Measurements from ENCODE around the gene IMPA2.

Gene IMPA2

DNA sequence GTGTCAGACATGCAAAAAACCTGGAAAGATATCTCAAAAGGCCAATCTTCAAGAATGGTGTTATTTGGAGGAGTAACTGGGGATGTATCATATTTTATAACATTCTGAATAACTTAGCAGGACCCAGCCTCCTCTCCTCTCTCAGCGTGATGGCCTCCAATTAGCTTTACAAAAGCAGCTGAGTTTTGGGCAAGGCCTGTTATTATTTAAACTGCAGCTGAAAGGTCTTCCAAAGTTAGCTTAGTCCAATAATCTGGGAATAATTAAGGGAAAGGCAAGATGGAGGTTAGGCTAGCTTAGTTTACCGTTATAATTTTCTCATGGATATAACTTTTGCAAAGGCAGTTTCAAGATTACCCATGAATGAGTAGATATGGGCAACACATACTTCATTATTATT, 40.4 kb upstream of the IMPA2 start:
- Histone ChIP-seq H3K79me2 (ENCODE audit: control insufficient read depth, low read length) (no peaks in the 10 kb centered on the region), H3K27ac (ENCODE audit: low read depth, low read length) (no peak overlapping the region), H4K20me1 (ENCODE audit: control insufficient read depth, insufficient read depth, low read depth, low read length) (no peaks in the 10 kb centered on the region), H3K36me3 (ENCODE audit: control insufficient read depth, low read length) (no peaks in the 10 kb centered on the region), H3K4me2 (ENCODE audit: low read length) (no peak overlapping the region), H3K27me3 (ENCODE audit: control insufficient read depth, low read length) (0 out of 2 replicates have a peak, but pooled peaks cover 2% of the 10 kb centered on the region), H3K9me3 (ENCODE audit: control insufficient read depth, insufficient read depth, low read length) (no peaks in the 10 kb centered on the region), H3K9me2 (replicated peaks; ENCODE audit: control insufficient read depth, low read length) (no peaks in the 10 kb centered on the region), H3K4me1 (ENCODE audit: control insufficient read depth, low read length) (no peaks in the 10 kb centered on the region), H3K4me3 (ENCODE audit: low read length) (no peak overlapping the region), H3F3A (ENCODE audit: control insufficient read depth, insufficient read depth) (no peaks in the 10 kb centered on the region)
- TF ChIP-seq, protein P1, sequence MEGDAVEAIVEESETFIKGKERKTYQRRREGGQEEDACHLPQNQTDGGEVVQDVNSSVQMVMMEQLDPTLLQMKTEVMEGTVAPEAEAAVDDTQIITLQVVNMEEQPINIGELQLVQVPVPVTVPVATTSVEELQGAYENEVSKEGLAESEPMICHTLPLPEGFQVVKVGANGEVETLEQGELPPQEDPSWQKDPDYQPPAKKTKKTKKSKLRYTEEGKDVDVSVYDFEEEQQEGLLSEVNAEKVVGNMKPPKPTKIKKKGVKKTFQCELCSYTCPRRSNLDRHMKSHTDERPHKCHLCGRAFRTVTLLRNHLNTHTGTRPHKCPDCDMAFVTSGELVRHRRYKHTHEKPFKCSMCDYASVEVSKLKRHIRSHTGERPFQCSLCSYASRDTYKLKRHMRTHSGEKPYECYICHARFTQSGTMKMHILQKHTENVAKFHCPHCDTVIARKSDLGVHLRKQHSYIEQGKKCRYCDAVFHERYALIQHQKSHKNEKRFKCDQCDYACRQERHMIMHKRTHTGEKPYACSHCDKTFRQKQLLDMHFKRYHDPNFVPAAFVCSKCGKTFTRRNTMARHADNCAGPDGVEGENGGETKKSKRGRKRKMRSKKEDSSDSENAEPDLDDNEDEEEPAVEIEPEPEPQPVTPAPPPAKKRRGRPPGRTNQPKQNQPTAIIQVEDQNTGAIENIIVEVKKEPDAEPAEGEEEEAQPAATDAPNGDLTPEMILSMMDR (IDR thresholded peaks at IDR 0.05; ENCODE audit: low read depth, low read length, poor library complexity, severe bottlenecking) = no peak
- no peak for TF ChIP-seq EZH2phosphoT487 (IDR thresholded peaks at IDR 0.05; ENCODE audit: borderline replicate concordance, low read length)

GRCh38 chr18:11943551-11943950, 37.8 kb upstream of the IMPA2 start:
- Histone ChIP-seq H3K4me3 (ENCODE audit: low read length) (no peak overlapping the region), H3K36me3 (ENCODE audit: control insufficient read depth, low read length) (no peaks in the 10 kb centered on the region), H3K9me2 (replicated peaks; ENCODE audit: control insufficient read depth, low read length) (no peaks in the 10 kb centered on the region), H3K4me2 (ENCODE audit: low read length) (no peak overlapping the region), H3K27me3 (ENCODE audit: control insufficient read depth, low read length) (0 out of 2 replicates have a peak, but pooled peaks cover 2% of the 10 kb centered on the region), H3F3A (ENCODE audit: control insufficient read depth, insufficient read depth) (no peaks in the 10 kb centered on the region), H4K20me1 (ENCODE audit: control insufficient read depth, insufficient read depth, low read depth, low read length) (no peaks in the 10 kb centered on the region), H3K9me3 (ENCODE audit: control insufficient read depth, insufficient read depth, low read length) (no peaks in the 10 kb centered on the region), H3K27ac (ENCODE audit: low read depth, low read length) (no peak overlapping the region), H3K79me2 (ENCODE audit: control insufficient read depth, low read length) (no peaks in the 10 kb centered on the region), H3K4me1 (ENCODE audit: control insufficient read depth, low read length) (peaks cover 5% of the 10 kb centered on the region)
- no peak for TF ChIP-seq EZH2phosphoT487 (IDR thresholded peaks at IDR 0.05; ENCODE audit: borderline replicate concordance, low read length)
- TF ChIP-seq, protein P1 (IDR thresholded peaks at IDR 0.05; ENCODE audit: low read depth, low read length, poor library complexity, severe bottlenecking) = no peak

DNA sequence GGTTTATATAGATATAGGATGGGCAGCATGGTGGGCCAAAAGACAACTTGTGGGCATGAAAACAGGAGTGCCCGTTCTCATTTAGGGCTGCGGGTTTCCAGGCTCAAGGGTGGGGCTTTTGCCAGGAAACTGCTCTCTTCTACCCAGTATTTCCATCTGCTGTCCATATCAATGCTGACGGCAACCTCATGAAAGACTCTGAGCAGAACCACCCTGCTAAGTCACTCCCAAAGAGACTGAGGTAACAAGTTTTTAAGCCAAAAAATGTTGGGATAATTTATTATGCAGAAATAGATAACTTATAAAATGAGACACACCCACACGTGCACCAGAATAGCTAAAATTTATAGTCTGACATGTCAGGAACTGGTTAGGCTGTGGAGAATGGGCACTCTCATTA, 37.1 kb upstream of the IMPA2 start:
- H3K9me2 ChIP-seq (replicated peaks; ENCODE audit: control insufficient read depth, low read length) = no peaks in the 10 kb centered on the region
- no peaks in the 10 kb centered on the region for H3K36me3 ChIP-seq (ENCODE audit: control insufficient read depth, low read length)
- H3K27me3 ChIP-seq (ENCODE audit: control insufficient read depth, low read length) = 0 out of 2 replicates have a peak, but pooled peaks cover 2% of the 10 kb centered on the region
- TF ChIP-seq EZH2phosphoT487 (IDR thresholded peaks at IDR 0.05; ENCODE audit: borderline replicate concordance, low read length) = no peak
- TF ChIP-seq, protein P1 (IDR thresholded peaks at IDR 0.05; ENCODE audit: low read depth, low read length, poor library complexity, severe bottlenecking) = no peak
- peaks cover 5% of the 10 kb centered on the region for H3K4me1 ChIP-seq (ENCODE audit: control insufficient read depth, low read length)
- H4K20me1 ChIP-seq (ENCODE audit: control insufficient read depth, insufficient read depth, low read depth, low read length) = no peaks in the 10 kb centered on the region
- no peak overlapping the region for H3K27ac ChIP-seq (ENCODE audit: low read depth, low read length)
- H3K4me3 ChIP-seq (ENCODE audit: low read length) = no peak overlapping the region
- H3K79me2 ChIP-seq (ENCODE audit: control insufficient read depth, low read length) = no peaks in the 10 kb centered on the region
- H3F3A ChIP-seq (ENCODE audit: control insufficient read depth, insufficient read depth) = no peaks in the 10 kb centered on the region
- no peak overlapping the region for H3K4me2 ChIP-seq (ENCODE audit: low read length)
- H3K9me3 ChIP-seq (ENCODE audit: control insufficient read depth, insufficient read depth, low read length) = no peaks in the 10 kb centered on the region

Data from DOHH2 (cell line).